Vagina (tissue), 2 donors: ENCODE measurements around the gene TSHZ1.

Source experiments
- CTCF ChIP-seq, 3 experiments: fragments of 450-650 bp in 2 of 3; fragments of 200-600 bp in 1 of 3; sonication (generic) in 1 of 3; IDR thresholded peaks; one replicate each; pipeline ENCODE4 v1.5.1; 2017 to 2019; ENCODE audit warnings: antibody characterized with exemption in 3 of 3, mild to moderate bottlenecking in 2 of 3, moderate library complexity in 2 of 3
- POLR2A ChIP-seq, 2 donors: fragments of 450-650 bp; IDR thresholded peaks; one replicate each; pipeline ENCODE4 v1.6.1; 2017; ENCODE audit warnings: antibody characterized with exemption in 2 of 2, mild to moderate bottlenecking in 2 of 2, moderate library complexity in 2 of 2
- POLR2AphosphoS5 ChIP-seq, 2 donors: sonication (generic); formaldehyde crosslinking; IDR thresholded peaks; one replicate each; pipeline ENCODE4 v1.9.0; 2017; ENCODE audit warnings: antibody characterized with exemption in 2 of 2, mild to moderate bottlenecking in 2 of 2, low read depth in 1 of 2; ENCODE audit not compliant: insufficient read depth in 1 of 2

GRCh38 chr18:75216212-75216910 lies 5.8 kb downstream of the TSHZ1 start:
- no peak for TF ChIP-seq POLR2AphosphoS5 (IDR thresholded peaks at IDR 0.05; ENCODE audit: insufficient read depth in 1 of 2, low read depth in 1 of 2)
- TF ChIP-seq CTCF (IDR thresholded peaks at IDR 0.05): no peak
- no peak for TF ChIP-seq POLR2A (IDR thresholded peaks at IDR 0.05)
